HG02623 (cell line): ENCODE data around the gene SOX18.

ENCODE experiments used
- ATAC-seq: cut with Tn5 transposase; IDR thresholded peaks from one replicate; pipeline ENCODE4 v1.9.1; 2021; ENCODE audit warnings: moderate library complexity; ENCODE audit not compliant: unreplicated experiment

SOX18 gene

DNA sequence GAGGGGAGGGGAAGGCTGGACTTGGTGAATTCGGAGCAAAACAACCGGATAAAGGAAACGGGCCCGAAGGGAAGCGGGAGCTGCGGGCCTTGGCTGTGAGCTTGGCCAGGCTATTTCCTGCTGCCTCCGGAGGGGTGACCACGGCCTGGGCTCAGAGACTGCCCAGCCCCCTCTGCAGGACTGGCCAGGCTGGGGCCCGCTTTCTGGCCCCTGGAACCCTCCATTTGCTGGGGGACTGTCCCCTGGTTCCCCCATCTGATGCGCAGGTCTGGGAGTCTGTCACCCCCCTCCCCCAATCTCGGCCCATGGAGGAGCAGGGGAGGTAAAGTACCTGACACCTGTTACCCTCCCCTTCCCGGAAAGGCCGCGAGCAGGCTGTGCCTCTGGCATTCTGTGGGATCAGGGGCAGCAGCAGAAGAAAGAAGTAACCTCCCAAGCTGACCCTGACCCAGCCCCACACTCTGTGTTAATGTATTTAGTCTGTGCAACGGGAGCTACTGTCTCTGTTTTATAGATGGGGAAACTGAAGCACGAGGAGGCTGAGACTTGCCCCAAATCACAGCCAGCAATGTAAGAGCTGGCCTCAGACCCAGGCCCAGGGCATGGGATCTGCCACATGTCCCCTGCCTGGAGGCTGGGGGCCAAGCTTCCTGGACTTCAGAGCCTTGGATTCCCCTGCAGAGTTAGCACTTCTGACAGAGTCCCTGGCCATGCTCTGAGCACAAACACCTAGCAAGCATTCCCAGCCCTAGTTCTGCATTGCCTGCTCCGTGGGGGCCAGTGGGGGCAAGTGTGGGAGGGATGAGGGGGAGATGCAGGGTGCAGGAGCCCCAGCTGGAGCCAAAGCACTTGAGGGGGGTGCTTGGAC, 9.9 kb downstream of the SOX18 start:
- no peak for ATAC-seq

DNA sequence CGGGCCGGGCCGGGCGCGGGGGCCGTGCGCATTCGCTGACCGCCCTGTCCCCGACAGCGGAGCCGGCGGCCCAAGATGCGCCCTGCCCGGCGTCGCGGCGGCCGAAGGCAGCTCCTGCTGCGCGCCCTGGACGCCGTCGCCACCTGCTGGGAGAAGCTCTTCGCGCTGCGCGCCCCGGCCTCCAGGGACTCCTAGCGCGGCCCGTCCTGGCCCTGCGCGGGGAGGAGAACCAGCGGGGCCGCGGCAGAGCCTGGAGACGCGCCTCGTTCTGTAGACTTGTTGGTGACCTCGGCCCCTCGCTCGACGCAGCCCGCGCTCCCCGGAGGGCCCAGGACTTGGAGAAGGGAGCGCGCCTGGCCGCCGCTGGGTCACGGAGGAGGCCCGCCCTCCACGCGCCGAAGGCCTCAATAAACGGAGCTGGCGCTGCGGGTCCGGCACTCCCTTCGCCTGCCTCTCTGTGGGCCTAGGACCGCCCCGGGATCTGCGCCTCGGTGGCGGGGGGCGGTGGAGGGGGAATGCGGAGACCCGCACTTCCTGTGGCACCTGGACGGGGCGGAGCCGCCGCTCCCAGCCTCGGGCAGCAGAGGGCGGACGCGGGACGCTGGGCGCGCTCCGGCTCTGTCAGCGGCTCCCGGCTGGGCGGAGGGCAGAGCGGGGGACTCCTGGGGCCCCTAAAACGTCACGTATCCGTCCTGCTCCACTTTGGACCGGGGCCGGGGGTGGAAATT, 10.7 kb downstream of the SOX18 start:
- ATAC-seq, result peak; percentile 39

DNA sequence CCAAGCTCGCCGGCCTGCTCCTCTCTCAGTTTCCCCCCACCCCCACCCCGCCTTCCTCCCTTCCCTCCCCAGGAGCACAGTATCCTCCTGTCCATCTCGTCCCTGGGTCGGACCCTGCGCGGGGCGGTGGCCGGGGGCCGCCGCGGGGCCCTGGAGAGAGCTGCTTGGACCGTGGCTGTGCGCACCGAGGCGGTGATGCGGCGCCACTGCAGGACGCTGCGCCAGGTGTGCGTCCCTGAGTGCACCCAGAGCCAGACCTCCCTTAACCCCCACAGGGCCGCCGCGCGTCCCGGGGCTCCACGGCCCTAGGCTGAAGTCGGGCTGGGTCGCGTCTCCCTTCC, 11.2 kb downstream of the SOX18 start:
- peak; percentile 11 for ATAC-seq

DNA sequence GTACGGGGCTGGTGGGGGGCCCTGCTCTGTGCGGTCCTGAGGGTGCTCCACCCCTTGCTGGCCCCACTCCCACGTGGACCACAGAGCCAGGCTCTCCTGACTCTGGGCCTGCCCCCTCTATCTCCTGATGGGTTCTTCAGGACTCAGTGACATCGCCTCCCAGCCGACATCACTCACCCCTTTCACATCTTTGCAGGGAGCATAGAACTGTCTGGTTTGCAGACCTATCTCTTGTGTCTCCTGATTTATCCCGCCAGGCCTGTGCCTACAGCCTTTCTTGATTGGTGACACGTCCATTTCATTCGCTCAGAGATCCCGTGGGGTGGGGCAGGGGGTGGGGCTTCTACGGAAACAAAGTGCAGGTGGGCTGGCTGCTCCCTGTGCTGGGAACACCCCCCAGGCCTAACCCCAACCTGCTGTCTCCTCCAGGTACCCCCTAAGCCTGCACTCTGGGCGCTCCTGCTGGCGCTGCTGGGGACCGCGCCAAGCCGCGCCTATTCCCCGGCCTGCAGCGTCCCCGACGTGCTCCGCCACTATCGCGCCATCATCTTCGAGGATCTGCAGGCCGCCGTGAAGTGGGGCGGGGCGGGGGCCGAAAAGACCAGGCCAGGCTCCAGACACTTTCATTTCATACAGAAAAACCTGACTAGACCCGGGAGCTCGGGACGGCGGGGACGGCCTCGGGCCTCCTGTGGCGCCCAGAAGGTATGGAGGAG, 11.8 kb downstream of the SOX18 start:
- no peak for ATAC-seq

DNA sequence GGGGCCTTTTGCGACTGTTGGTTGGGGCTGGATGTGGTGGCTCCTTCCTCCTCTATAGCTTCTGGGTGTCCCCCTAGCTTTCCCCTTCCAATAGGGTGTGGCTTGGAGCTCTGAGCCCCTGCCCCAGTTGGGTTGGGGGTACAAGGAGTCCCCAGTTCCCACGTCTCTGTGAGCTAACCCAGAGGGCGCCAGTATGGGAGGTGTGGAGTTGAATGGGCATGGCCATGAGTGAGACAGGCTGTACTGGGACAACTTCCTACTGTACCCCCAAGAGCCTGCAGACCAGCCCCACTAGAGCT, 12.3 kb downstream of the SOX18 start:
- ATAC-seq, result no peak

DNA sequence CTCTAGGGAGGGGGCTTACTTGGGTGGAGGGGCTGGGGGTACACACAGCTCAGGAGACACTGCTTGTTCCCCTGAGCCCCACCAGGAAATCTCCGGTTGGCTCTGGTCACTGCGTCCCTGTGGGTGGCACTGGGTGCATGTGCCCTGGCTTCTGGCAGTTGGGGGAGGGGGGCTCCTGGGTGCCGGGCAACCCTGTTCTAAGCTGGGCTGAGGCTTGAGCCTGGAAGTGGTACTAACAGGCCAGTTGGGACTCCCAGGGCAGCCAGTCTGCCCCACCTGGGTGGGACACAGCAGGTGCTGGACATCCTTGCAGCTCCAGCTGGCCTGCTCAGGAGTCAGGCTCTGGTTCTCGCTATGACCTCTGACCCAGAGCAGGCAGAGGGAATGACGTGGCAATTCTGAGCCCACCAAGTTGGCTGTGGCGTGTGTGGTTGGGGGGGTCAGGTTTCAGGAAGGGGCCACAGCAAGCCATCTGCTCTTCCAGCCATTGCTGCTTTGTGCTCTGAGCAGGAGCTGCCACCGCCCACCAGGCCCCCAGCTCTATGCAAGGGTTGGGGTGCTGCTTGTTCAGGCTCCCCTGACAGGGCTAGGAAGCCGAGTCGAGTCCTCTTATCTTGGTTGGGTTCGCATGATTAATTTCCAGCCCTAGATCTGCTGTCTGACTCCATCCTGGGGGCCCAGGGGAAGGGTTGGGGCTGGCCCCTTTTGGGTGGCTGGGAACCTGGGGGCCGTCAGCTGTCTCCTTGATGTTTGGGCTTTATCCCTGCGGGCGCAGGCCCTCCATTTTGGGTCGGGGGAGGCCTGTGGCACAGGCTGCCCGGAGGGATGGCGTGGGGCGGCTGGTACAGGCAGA, 12.9 kb downstream of the SOX18 start:
- no peak for ATAC-seq

DNA sequence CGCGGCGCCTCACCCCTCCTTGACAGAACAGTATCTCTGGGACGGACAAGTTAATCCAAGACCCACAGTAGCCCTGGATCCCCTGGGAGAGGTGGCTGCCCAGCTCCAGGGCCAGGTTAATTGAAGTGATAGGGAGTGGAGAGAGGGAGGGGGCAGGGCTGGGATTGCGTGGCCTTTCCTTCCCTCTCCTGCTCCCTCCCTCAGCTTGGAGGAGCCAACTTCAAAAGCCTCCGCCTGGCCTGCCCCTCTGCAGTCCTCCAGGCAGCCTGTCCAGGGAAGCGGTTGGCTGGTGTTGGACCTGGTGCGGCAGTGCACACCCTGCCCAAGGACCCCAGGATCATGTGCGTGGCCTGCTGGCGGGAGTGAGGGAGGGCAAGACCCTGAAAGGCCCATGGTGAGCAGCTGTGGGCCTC, 13.5 kb downstream of the SOX18 start, which contains the start of gene C20orf204:
TSS of gene C20orf204 (plus strand) at position 250 of the 413 bp plus-strand sequence. CDS start at position 392, 142 bp downstream.
- no peak for ATAC-seq

DNA sequence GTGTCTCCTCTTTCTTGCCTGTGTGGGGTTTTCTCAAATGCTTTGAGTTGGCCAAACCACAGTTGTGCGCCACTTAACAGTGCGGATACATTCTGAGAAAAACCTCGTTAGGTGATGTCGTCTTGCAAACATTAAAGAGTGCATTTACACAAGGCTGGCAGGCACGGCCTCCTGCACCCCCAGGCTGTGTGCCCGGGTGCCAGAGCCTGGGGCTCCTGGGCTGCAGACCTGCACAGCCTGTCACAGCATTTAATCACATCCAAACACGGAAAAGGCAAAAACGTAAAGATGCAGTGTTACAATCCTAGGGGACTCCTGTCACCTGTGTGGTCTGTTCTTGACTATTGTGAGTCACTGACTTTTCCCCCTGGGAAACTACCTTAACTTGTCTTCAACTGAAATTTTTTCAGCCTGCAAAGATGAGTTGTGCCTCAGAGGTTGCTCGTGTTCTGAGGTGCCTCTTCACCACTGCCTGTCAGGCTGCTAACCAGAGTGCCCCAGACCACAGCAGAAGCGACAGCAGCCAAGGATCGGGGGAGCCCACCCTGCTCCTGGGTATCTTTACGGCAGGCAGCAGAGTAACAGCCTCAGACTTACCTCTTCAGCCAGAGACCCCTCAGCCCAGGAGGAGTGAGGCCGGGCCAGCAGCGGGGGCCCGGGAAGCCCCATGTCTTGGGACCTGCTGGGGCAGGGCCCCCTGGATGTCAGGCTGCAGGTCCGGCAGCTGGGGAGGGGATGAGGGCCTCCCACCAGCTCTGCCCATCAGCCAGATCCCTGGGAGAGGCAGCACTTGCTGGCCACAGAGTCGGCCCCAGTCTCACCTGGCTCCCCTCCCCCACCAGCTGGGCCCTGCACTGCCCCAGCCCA, 14.1 kb downstream of the SOX18 start:
- ATAC-seq, result no peak

DNA sequence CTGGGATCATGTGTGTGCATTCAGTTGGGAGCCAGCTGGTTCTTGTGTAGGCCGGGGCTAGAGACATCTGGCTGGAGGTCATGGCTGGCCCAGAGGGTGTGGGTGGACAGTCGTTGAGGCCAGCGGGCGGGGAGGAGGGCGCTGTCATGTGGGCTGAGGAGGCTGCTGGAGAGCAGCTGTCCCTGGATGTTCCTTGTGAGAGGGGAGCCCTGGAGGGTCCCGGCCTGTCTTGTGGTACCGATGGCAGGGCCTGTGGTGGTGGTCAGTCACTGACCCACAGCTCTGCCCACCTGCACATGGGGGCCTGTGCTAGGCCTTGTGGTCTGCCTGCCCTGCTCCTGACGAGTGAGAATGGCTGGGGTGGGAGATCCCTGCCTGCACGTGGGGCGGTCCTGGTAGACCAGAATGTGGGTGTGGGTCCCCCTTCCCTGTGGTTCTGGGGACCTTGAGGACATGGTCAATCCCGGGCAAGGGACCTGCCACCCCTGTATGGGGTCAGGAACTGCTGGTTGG, 15.4 kb downstream of the SOX18 start:
- ATAC-seq, result no peak

DNA sequence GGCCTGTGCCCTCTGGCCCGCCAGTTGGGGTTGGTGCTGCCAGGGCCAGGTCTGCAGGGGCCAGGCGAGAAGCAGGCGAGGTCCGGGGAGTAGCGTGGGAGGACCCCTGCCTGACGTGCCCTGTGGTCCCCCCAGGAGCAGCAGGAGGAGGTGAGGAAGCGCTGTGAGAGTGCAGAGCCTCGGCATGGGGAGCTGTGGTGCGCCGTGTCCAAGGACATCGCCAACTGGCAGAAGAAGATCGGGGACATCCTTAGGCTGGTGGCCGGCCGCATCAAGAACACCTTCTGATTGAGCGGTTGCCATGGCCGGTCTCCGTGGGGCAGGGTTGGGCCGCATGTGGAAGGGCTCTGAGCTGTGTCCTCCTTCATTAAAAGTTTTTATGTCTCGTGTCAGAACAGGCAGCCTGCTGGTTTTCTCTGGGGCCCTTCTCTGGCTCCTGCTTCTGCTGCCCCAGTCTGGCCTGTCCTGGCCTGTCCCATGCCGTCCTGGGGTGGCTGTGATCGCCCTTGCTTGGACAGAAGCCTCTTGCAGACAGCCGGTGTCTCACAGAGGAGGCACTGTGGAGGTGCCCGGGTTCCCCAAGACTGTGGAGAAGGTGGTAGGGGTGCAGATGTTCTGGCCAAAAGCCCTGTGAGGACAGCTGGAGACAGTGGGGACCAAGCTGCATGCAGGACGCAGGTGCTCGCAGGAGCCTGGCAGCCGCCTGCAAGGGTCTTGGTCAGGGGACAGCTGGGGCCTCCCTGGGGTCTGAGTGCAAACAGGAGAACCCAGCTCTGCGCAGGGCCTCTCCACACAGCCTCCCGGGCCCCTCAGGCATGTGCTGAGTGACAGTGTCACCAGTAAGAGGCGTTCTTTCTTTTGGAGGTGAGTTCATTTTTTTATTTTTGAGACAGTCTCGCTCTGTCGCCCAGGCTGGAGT, 16.5 kb downstream of the SOX18 start:
- no peak for ATAC-seq

DNA sequence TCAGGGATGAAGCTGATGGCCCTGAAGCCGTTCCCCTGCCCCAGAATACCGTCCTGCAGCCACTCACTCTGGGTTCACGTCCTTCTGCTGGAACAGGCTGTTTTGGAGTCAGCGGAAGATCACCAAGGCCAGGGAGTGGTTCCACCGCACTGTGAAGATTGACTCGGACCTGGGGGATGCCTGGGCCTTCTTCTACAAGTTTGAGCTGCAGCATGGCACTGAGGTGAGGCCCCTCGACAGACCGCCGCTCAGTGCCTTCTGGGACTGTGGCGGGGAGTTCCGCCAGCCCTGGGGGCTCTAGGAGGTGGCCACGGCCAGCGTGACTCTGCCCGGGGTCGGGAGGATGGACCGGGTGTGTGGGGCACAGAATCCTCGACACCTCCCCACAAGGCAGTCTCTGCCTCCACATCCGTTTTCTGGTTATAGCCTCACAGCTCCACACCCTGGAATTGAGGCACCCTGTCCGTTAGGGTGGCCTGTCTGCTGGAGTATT, 17.6 kb downstream of the SOX18 start:
- no peak for ATAC-seq

DNA sequence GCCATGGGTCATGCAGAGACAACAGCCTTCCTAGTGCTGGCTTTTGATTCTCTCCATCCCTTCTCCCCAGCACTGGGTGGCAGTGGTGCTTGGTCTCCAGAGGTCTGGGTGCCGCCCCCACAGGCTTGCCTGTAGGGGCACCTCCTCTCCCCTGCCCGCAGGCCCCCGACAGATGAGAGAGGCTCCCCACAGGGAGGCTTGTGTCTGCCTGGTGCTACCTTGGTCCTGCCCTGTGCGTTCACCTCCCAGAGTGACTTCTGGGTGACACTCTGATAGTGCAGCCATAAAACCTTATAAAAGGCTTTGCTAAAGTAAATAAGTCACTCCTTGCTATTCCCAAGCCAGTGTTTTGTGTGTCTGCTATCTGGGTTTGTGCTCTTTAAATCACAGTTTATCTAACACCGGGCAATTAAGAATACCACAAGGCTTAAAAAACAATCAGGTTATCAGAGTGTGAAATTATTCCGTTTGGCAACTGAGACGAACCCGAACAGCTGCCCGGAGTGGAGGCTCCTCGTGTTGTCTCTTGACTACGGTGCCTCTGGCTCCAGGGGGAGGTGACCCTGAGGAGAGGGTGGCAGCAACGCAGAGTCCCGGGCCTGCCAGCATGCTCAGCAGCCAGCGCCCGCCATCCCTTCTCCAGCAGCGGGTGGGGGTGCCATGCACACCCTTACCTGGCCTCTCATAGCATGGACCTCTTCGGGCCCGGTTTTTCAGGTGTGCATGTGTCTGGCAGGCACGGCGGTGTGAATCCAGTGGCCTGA, 18.9 kb downstream of the SOX18 start:
- no peak for ATAC-seq

DNA sequence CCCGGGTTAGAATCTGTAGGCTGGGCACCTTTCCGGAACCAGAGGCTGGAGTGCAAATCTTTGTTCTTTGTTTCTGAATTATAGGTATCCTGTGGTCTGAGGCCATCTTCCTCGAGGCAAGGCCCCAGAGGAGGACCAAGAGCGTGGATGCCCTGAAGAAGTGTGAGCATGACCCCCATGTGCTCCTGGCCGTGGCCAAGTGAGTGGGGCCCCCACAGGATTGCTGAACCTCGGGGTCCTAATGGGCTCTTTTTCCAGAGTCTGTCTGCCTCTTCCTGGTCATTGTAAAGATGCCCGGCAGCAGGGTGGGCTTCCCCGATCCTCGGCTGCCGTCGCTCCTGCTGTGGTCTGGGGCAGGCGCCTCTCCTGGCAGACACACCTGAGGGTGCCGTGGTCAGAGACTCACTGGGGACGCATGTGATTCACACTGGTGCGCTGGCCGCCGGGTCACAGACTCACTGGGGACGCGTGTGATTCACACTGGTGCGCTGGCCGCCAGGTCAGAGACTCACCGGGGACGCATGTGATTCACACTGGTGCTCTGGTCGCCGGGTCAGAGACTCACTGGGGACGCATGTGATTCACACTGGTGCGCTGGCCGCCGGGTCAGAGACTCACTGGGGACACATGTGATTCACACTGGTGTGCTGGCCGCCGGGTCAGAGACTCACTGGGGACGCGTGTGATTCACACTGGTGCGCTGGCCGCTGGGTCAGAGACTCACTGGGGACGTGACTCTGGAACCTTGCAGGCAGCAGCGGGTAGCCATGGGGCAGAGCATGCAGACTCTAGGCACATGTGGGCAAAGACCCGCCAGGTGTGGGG, 19.9 kb downstream of the SOX18 start:
- ATAC-seq, result no peak

DNA sequence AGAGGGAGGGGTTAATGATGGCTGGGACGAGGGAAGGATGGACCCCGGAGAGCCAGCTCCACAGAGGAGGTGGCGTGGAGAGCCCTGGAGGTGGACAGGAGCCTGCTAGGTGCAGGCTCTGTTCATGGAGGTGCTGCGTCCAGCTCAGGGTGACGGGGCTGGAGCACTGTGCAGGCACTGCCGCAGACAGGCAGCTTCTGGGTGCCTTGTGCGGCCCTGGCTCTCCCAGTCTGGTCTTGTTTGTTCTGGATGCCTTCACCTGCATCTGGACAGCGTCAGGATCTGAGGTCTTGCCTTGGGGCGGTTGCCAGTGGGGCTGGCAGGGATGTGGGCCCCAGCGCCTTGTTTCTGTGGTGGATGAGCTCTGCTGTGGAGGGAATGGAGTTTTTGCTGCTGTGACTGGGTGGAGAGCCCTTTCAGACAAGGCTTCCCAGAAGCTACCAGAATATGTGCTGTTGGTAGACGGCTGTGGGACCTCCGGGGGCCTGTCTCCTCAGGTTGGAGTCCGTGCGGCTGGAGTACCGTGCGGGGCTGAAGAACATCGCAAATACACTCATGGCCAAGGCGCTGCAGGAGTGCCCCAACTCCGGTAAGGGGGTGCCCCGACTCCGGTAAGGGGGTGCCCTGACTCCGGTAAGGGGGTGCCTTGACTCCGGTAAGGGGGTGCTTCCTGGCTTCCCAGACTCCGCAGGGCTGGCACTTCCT, 21.3 kb downstream of the SOX18 start:
- no peak for ATAC-seq

DNA sequence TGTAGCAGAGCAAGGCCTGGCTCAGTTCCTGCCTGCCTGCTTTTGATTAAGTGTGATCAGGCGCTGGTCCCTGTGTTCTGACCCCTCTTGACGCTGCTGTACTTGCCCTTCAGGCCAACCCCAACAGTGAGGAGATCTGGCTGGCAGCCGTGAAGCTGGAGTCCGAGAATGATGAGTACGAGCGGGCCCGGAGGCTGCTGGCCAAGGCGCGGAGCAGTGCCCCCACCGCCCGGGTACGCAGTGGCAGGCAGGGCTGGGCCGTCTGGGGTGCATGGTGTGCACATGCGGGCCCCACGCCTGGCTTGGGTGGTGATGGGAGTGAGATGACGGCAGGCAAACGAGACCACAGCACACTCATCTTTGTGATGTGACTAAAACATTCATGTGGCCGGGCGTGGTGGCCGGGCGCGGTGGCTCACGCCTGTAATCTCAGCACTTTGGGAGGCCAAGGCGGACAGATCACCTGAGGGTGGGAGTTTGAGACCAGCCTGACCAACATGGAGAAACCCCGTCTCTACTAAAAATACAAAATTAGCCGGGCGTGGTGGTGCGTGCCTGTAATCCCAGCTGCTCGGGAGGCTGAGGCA, 23.5 kb downstream of the SOX18 start:
- ATAC-seq, result no peak
